Upper lobe of left lung (tissue), 6 donors: Measurements from ENCODE around the gene SECISBP2L. TPM values are rescaled to one million over a fixed set of nuclear protein-coding genes. Genes with fewer than 3 reads are reported as not detected.

ENCODE experiments used
- ATAC-seq, 2 donors: fragments of 200-7000 bp; cut with Tn5 transposase; one replicate each; pipeline ENCODE4 v1.9.1; 2022; ENCODE audit warnings: mild to moderate bottlenecking in 2 of 2, moderate library complexity in 2 of 2; ENCODE audit not compliant: low FRiP score in 2 of 2
- DNase-seq, 2 donors: peaks; one replicate each; pipeline ENCODE4 v3.0.0-alpha.2; 2019 to 2020
- H3K27ac ChIP-seq, 4 donors: fragments of 200-600 bp; sonication (generic); one replicate each; pipeline ENCODE4 v1.5.1; 2016 to 2019
- H3K27me3 ChIP-seq, 4 donors: fragments of 200-600 bp; sonication (generic); one replicate each; pipeline ENCODE4 v1.5.1; 2017 to 2019
- H3K36me3 ChIP-seq, 4 donors: fragments of 200-600 bp; sonication (generic); one replicate each; pipeline ENCODE4 v1.5.1; 2016 to 2019
- H3K4me1 ChIP-seq, 4 donors: fragments of 200-600 bp; sonication (generic); one replicate each; pipeline ENCODE4 v1.5.1; 2018 to 2019
- H3K4me3 ChIP-seq, 4 donors: fragments of 200-600 bp; sonication (generic); one replicate each; pipeline ENCODE4 v1.5.1; 2017 to 2019; ENCODE audit warnings: mild to moderate bottlenecking in 2 of 4, moderate library complexity in 1 of 4
- H3K9me3 ChIP-seq, 4 donors: fragments of 200-600 bp; sonication (generic); one replicate each; pipeline ENCODE4 v1.5.1; 2018 to 2019
- CTCF ChIP-seq, 6 experiments: fragments of 450-650 bp in 4 of 6; fragments of 200-600 bp in 2 of 6; sonication (generic) in 2 of 6; IDR thresholded peaks; one replicate each; pipeline ENCODE4 v1.5.1; 2016 to 2019; ENCODE audit warnings: antibody characterized with exemption in 6 of 6
- EP300 ChIP-seq, 4 donors: sonication (generic); formaldehyde crosslinking; IDR thresholded peaks; one replicate each; pipeline ENCODE4 v1.5.1; 2017; ENCODE audit warnings: antibody characterized with exemption in 4 of 4, control low read depth in 2 of 4
- POLR2A ChIP-seq, 4 donors: fragments of 450-650 bp; IDR thresholded peaks; one replicate each; pipeline ENCODE4 v1.5.1; 2016 to 2017; ENCODE audit warnings: antibody characterized with exemption in 4 of 4, mild to moderate bottlenecking in 2 of 4
- POLR2AphosphoS5 ChIP-seq, 2 donors: sonication (generic); formaldehyde crosslinking; IDR thresholded peaks; one replicate each; pipeline ENCODE4 v1.5.1; 2017; ENCODE audit warnings: antibody characterized with exemption in 2 of 2
- WGBS, 2 donors: methylation state at CpG; one replicate each; pipeline ENCODE4 v1.1.5; 2017 to 2018; 5-methylcytosine and 5-hydroxymethylcytosine counted together
- total RNA-seq, 6 donors: library from RNA; depleted of rRNA in 4 of 6; stranded (reverse); fragments of >200 nt in 4 of 6; gene quantifications; one replicate each; pipeline versions ENCODE4 v1.1.0 to v1.2.1, GENCODE V29; 2016 to 2021
- donor health status: DM: no; HTN: no; CAD: no; lungs with moderate emphysema.
- donor health status: DM: no; HTN: yes; CAD: no; lungs with severe emphysema.

Gene SECISBP2L
- total RNA-seq, 6 donors from 2014 or later = 71.4 to 286 (median 155) TPM

- peaks cover 0 to 1% (median 0%) of the 10 kb centered on the region in 4 donors for H3K27me3 ChIP-seq
- no peaks in the 10 kb centered on the region for H3K4me1 ChIP-seq
- no peaks in the 10 kb centered on the region for H3K36me3 ChIP-seq
- H3K4me3 ChIP-seq = no peak overlapping the region
- ATAC-seq (peak in 1 of 2 donors; percentile 21), DNase-seq (no peak)
- TF ChIP-seq POLR2A (IDR thresholded peaks at IDR 0.05) (no peak), EP300 (IDR thresholded peaks at IDR 0.05) (no peak), POLR2AphosphoS5 (IDR thresholded peaks at IDR 0.05) (no peak), CTCF (IDR thresholded peaks at IDR 0.05) (no peak)
- H3K27ac ChIP-seq = no peak overlapping the region
- WGBS, 2 donors = 62 to 71% methylated on average over 5 of the region's 5 CpGs
- H3K9me3 ChIP-seq = no peaks in the 10 kb centered on the region
These were observed 91.7 kb downstream of the SECISBP2L start for GRCh38 chr15:48954538-48954937.

- Histone ChIP-seq H3K27ac (no peak overlapping the region), H3K36me3 (no peaks in the 10 kb centered on the region), H3K27me3 (no peaks in the 10 kb centered on the region), H3K4me1 (no peaks in the 10 kb centered on the region), H3K4me3 (no peak overlapping the region), H3K9me3 (no peaks in the 10 kb centered on the region)
- ATAC-seq (no peak), DNase-seq (no peak)
- 68 to 70% methylated on average over 1 of the region's 1 CpG for WGBS, 2 donors
- TF ChIP-seq POLR2AphosphoS5 (IDR thresholded peaks at IDR 0.05) = no peak
- no peak for TF ChIP-seq POLR2A (IDR thresholded peaks at IDR 0.05)
- no peak for TF ChIP-seq CTCF (IDR thresholded peaks at IDR 0.05)
These were observed 99.4 kb downstream of the SECISBP2L start for GRCh38 chr15:48946840-48947187.

- 34 to 37% methylated on average over 5 of the region's 5 CpGs for WGBS, 2 donors
- no peak overlapping the region for H3K27ac ChIP-seq
- DNase-seq = no peak
These were observed 100.0 kb downstream of the SECISBP2L start for GRCh38 chr15:48946074-48946839.

GRCh38 chr15:48945386-48945785 is 100.9 kb downstream of the SECISBP2L start:
- H3K36me3 ChIP-seq = no peaks in the 10 kb centered on the region
- TF ChIP-seq POLR2A (IDR thresholded peaks at IDR 0.05) = no peak
- no peak for TF ChIP-seq EP300 (IDR thresholded peaks at IDR 0.05)
- no peak for TF ChIP-seq POLR2AphosphoS5 (IDR thresholded peaks at IDR 0.05)
- TF ChIP-seq CTCF (IDR thresholded peaks at IDR 0.05) = no peak
- no peak overlapping the region for H3K27ac ChIP-seq
- H3K4me1 ChIP-seq = no peaks in the 10 kb centered on the region
- no peaks in the 10 kb centered on the region for H3K27me3 ChIP-seq
- H3K4me3 ChIP-seq = no peak overlapping the region
- H3K9me3 ChIP-seq = no peaks in the 10 kb centered on the region
- WGBS, 2 donors = 42 to 64% methylated on average over 2 of the region's 2 CpGs
- DNase-seq (no peak), ATAC-seq (no peak)

More at GRCh38 chr15:48946074-48946839, 100.0 kb downstream of the SECISBP2L start:
- H3K36me3 ChIP-seq = no peaks in the 10 kb centered on the region
- TF ChIP-seq POLR2A (IDR thresholded peaks at IDR 0.05) (no peak), CTCF (IDR thresholded peaks at IDR 0.05) (no peak), POLR2AphosphoS5 (IDR thresholded peaks at IDR 0.05) (no peak), EP300 (IDR thresholded peaks at IDR 0.05) (no peak)
- H3K4me3 ChIP-seq = no peak overlapping the region
- H3K27me3 ChIP-seq = no peaks in the 10 kb centered on the region
- no peaks in the 10 kb centered on the region for H3K9me3 ChIP-seq
- no peaks in the 10 kb centered on the region for H3K4me1 ChIP-seq
- ATAC-seq = peak in 1 of 2 donors; percentile 29

- Histone ChIP-seq H3K4me3 (no peak overlapping the region), H3K4me1 (no peaks in the 10 kb centered on the region), H3K9me3 (no peaks in the 10 kb centered on the region), H3K27ac (no peak overlapping the region), H3K27me3 (no peaks in the 10 kb centered on the region), H3K36me3 (no peaks in the 10 kb centered on the region)
- ATAC-seq (no peak), DNase-seq (no peak)
- 81 to 84% methylated on average over 5 of the region's 5 CpGs for WGBS, 2 donors
- TF ChIP-seq POLR2AphosphoS5 (IDR thresholded peaks at IDR 0.05) (no peak), CTCF (IDR thresholded peaks at IDR 0.05) (no peak), EP300 (IDR thresholded peaks at IDR 0.05) (no peak), POLR2A (IDR thresholded peaks at IDR 0.05) (no peak)
These were observed 104.3 kb downstream of the SECISBP2L start for GRCh38 chr15:48941904-48942303.
